NAMALWA (cell line): ENCODE data around the gene FLYWCH1.

Experiments
- DNase-seq: peaks from one replicate; pipeline ENCODE4 v3.0.0-alpha.2; 2015; ENCODE audit warnings: low spot score

FLYWCH1 gene

DNA sequence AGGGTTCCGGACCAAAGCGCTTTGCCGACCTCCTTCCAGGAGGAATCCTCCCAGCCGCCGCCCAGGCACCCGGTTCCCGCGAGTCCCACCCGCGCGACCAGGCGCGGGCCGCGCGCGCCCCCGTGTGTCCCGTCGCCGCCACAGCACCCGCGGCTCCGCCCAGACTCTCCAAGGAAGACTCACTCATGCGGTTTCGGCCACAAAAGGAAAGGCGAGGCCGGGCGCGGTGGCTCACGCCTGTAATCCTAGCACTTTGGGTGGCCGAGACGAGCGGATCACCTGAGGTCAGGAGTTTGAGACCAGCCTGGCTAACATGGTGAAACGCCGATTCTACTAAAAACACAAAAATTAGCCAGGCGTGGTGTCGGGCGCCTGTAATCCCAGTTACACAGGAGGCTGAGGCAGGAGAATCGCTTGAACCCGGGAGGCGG lies 72.0 kb downstream of the FLYWCH1 start:
- peak; percentile 76 for DNase-seq

GRCh38 chr16:2985462-2985861 lies 73.7 kb downstream of the FLYWCH1 start:
- DNase-seq = no peak

GRCh38 chr16:2985893-2986355 lies 74.2 kb downstream of the FLYWCH1 start:
- DNase-seq = no peak

- no peak for DNase-seq
These were observed 75.0 kb downstream of the FLYWCH1 start for GRCh38 chr16:2986623-2987188.

DNA sequence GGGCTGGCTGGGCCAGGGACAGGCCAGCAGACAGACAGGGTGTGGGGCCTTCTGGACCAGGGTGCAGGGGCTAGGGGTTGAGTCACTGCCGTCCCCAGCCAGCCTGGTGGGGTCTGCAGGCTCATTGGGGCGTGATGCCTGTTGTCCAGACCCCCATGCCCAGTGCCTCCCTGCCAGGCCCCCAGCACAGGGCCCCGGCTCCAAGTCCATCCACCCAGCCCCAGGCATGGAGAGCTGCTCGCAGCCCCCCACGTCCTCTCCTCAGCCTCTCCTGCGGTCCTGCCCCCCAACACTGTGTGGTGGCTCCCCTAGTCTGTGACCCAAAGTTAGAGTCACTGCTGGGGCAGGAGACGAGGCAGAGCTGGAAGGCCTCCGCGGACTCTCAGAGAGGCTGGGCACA lies 75.6 kb downstream of the FLYWCH1 start:
- no peak for DNase-seq

GRCh38 chr16:2987833-2988232 lies 76.1 kb downstream of the FLYWCH1 start:
- DNase-seq = no peak

GRCh38 chr16:2988590-2989099 lies 76.9 kb downstream of the FLYWCH1 start:
- no peak for DNase-seq

DNA sequence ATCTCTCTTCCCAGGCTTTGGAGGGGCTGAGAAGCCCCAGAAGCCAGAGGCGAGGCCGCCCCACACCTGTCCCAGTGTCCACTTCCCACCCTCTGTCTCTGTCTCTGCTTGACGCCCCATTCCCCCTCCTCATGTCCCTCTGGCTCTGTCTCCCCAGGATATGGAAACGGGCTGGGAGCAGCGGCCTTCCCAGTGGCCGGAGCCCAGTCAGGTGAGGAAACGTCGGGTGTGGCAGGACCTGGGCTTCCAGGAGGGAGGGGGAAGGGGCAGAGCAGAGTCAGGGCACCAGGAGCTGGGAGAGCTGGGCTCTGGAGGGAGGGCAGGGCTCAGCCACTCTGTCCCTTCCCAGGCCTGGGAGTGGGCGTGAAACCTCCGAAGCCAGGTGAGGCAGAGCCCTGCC lies 79.2 kb downstream of the FLYWCH1 start:
- DNase-seq = no peak

GRCh38 chr16:2991566-2992261 lies 80.0 kb downstream of the FLYWCH1 start:
- DNase-seq = no peak

GRCh38 chr16:2992383-2993081 lies 80.8 kb downstream of the FLYWCH1 start:
- DNase-seq = no peak

DNA sequence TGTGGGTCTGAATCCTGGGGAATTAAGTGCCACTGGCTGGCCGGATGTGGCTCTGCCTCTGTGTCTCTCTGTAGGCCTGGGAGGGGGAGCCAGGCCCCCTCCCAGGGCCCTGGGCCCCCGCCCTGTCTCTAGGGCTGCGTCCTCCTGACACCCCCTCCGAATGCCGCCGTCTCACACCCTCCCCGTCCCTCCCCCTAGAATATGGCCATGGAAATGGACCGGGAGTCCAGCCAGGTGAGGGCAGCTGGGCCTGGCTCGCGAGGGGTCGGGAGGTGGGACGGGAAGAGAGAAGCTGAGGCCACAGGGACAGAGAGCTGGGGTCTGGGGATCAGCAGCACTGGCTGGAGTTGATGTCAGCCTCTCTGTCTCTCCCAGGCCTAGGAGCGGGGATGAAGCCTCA lies 84.6 kb downstream of the FLYWCH1 start:
- no peak for DNase-seq

DNA sequence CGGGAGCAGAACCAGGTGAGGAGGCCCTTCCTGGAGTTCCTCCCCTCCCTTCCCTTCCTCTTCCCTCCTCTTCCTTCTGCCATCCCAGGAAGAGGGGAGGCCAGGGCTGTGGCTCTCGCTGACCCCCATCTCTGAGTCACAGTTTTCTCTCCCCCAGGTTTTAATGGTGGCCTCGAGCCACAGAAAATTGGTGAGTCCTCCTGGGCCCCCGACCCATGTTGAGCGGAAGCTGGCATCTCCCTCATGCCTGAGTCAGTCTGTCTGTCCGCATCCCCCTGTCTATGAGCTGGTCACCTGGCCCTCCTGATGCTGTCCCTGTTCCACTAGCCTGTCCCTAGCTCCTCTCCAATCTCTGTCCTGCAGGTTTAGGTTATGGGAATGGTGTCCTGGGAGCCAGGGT lies 88.2 kb downstream of the FLYWCH1 start:
- DNase-seq = no peak

- DNase-seq = no peak
These were observed 88.8 kb downstream of the FLYWCH1 start for GRCh38 chr16:3000540-3000939.
